CD4-positive, alpha-beta T cell (primary cell): ENCODE data around the gene PTPRM. TPM values are rescaled to one million over a fixed set of nuclear protein-coding genes. Genes with fewer than 3 reads are reported as not detected.

Experiments
- ATAC-seq: fragments of 200-7000 bp; cut with Tn5 transposase; one replicate; pipeline ENCODE4 v1.10.0; 2022; ENCODE audit warnings: mild to moderate bottlenecking; ENCODE audit not compliant: poor library complexity
- CTCF ChIA-PET: fragments of 350-600 bp; sonication (Branson Sonifier 250); formaldehyde crosslinking; loops from one replicate; lab custom pipeline; 2021; ENCODE audit warnings: antibody characterized with exemption, inconsistent platforms; lab: Charles Lee
- POLR2A ChIA-PET: fragments of 350-600 bp; sonication (Branson Sonifier 250); formaldehyde crosslinking; loops from one replicate; lab custom pipeline; 2021; ENCODE audit warnings: antibody characterized with exemption, inconsistent platforms; lab: Charles Lee
- DNase-seq, 14 experiments: peaks; one replicate each; pipeline ENCODE4 v3.0.0-alpha.2; 2013 to 2020; ENCODE audit warnings: mixed read lengths in 2 of 14
- H3K27ac ChIP-seq, 2 donors: one replicate each; pipeline versions ENCODE4 v1.5.1 to v1.7.0; 2013; ENCODE audit warnings: low read length in 2 of 2, low read depth in 1 of 2, mild to moderate bottlenecking in 1 of 2
- H3K27me3 ChIP-seq, 2 experiments: 1 replicate in 1 of 2; 2 replicates in 1 of 2; pipeline versions ENCODE4 v1.6.1 to v1.7.0; 2013; ENCODE audit warnings: low read length in 2 of 2, control low read depth in 1 of 2, mild to moderate bottlenecking in 1 of 2, moderate library complexity in 1 of 2; ENCODE audit not compliant: insufficient read depth in 2 of 2, control insufficient read depth in 1 of 2
- H3K36me3 ChIP-seq: one replicate; pipeline ENCODE4 v1.6.1; 2013; ENCODE audit warnings: low read length, control low read depth; ENCODE audit not compliant: insufficient read depth
- H3K4me1 ChIP-seq: one replicate; pipeline ENCODE4 v1.6.1; 2013; ENCODE audit warnings: low read length, control low read depth; ENCODE audit not compliant: insufficient read depth
- H3K4me3 ChIP-seq: one replicate; pipeline ENCODE4 v1.5.1; 2013; ENCODE audit warnings: mild to moderate bottlenecking, low read length, moderate library complexity
- H3K9me3 ChIP-seq, 2 experiments: 1 replicate in 1 of 2; 2 replicates in 1 of 2; pipeline versions ENCODE4 v1.6.1 to v1.7.0; 2013; ENCODE audit warnings: low read length in 2 of 2, mild to moderate bottlenecking in 2 of 2, control low read depth in 1 of 2, moderate library complexity in 1 of 2; ENCODE audit not compliant: control insufficient read depth in 1 of 2, insufficient read depth in 1 of 2
- H3K27ac Mint-ChIP-seq: one replicate; pipeline ENCODE4 v1.8.0; 2020; ENCODE audit warnings: mixed read lengths
- H3K27me3 Mint-ChIP-seq: one replicate; pipeline ENCODE4 v1.8.0; 2021; ENCODE audit warnings: mixed read lengths
- H3K36me3 Mint-ChIP-seq: one replicate; pipeline ENCODE4 v1.8.0; 2021; ENCODE audit warnings: low read depth, mixed read lengths
- H3K4me1 Mint-ChIP-seq: one replicate; pipeline ENCODE4 v1.8.0; 2021; ENCODE audit warnings: low read depth, mixed read lengths
- H3K4me3 Mint-ChIP-seq: one replicate; pipeline ENCODE4 v1.8.0; 2020; ENCODE audit warnings: mild to moderate bottlenecking, mixed read lengths
- H3K9me3 Mint-ChIP-seq: one replicate; pipeline ENCODE4 v1.8.0; 2020; ENCODE audit warnings: mixed read lengths
- intact Hi-C, 2 experiments: fragments of 100-400 bp; cut with DNase I in 1 of 2; cut with micrococcal nuclease in 1 of 2; formaldehyde crosslinking; loops; one replicate each; pipeline versions ENCODE4 v1.15.1 to v1.9.0; 2023 to 2025; cut with DNase I, micrococcal nuclease
- total RNA-seq, 174 experiments: library from RNA in 2 of 174; stranded (reverse) in 2 of 174; gene quantifications; one replicate each; pipeline ENCODE4 v1.2.3 and lab custom pipeline; 2021 to 2026
- TF ChIP-seq, protein P1 (sequence below): fragments of 200-600 bp; IDR thresholded peaks from one replicate; pipeline ENCODE4 v1.8.0; 2022; ENCODE audit warnings: antibody characterized with exemption, mild to moderate bottlenecking

Gene PTPRM
- total RNA-seq, 2 experiments from 2014 or later, result 21.7 to 21.9 TPM

DNA sequence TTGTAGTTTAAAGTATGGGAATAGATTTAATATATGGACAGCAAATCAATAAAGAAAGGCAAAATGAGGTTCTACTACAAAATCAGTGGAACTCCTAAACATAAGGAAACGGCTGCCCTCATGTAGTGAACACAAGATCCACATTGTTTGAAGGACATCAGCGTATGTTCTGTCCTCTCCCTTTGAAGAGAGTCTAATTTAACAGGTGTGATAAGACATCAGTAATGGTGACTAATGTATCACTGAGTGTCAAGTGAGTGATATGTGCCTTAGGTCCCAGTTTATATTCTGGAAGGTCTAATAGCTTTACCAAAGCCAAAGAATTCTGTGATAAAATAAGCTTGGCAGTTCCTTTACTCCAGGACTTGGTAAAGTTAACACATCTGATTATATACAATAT, 248.7 kb downstream of the PTPRM start:
- POLR2A ChIA-PET, result no interaction called here
- Mint-ChIP-seq H3K4me1 (no peaks in the 10 kb centered on the region), H3K36me3 (no peaks in the 10 kb centered on the region), H3K27ac (no peak overlapping the region), H3K9me3 (peaks cover 7% of the 10 kb centered on the region), H3K27me3 (no peaks in the 10 kb centered on the region), H3K4me3 (no peak overlapping the region)
- DNase-seq (no peak), ATAC-seq (no peak)
- no peaks in the 10 kb centered on the region for H3K4me1 ChIP-seq
- no peak overlapping the region for H3K4me3 ChIP-seq
- CTCF ChIA-PET, result no interaction called here
- intact Hi-C loops, result no loop called here
- peaks cover 10 to 14% of the 10 kb centered on the region in 2 experiments for H3K9me3 ChIP-seq
- H3K27ac ChIP-seq, result no peak overlapping the region
- no peaks in the 10 kb centered on the region for H3K36me3 ChIP-seq
- TF ChIP-seq, protein P1, sequence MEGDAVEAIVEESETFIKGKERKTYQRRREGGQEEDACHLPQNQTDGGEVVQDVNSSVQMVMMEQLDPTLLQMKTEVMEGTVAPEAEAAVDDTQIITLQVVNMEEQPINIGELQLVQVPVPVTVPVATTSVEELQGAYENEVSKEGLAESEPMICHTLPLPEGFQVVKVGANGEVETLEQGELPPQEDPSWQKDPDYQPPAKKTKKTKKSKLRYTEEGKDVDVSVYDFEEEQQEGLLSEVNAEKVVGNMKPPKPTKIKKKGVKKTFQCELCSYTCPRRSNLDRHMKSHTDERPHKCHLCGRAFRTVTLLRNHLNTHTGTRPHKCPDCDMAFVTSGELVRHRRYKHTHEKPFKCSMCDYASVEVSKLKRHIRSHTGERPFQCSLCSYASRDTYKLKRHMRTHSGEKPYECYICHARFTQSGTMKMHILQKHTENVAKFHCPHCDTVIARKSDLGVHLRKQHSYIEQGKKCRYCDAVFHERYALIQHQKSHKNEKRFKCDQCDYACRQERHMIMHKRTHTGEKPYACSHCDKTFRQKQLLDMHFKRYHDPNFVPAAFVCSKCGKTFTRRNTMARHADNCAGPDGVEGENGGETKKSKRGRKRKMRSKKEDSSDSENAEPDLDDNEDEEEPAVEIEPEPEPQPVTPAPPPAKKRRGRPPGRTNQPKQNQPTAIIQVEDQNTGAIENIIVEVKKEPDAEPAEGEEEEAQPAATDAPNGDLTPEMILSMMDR, result no peak
- H3K27me3 ChIP-seq, result no peaks in the 10 kb centered on the region

DNA sequence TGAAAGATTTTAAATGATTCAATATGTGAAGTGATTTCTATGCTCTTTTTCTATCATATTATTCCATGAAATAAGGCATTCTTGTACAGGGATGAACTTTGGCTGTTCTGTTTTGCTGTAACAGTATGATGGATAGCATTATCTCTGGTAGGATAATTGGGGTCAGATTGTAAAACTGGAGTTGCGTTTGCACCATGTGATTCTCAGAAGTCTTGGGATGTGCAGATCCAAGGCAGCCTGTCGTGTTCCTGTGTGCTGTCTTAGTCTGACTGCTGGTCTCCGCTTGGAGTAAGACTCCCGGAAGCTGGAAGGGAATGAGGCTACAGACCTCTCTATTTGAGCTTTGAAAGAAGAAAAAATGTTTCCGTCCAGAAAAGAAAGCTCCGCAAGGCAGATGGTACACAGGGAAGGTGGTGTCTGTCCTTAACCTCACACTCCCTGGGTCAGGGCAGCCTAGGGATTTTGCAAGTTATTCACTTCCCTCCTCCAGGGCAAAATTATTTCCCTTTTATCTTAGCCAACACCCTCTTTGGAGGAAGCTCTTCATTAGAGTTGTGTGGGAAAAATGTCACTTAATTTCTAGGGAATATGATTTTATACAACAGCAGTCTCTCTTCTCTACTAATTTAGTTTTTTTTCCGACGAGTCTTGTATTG, 250.6 kb downstream of the PTPRM start:
- peaks cover 11 to 14% of the 10 kb centered on the region in 2 experiments for H3K9me3 ChIP-seq
- Mint-ChIP-seq H3K27ac (no peak overlapping the region), H3K36me3 (no peaks in the 10 kb centered on the region), H3K9me3 (peaks cover 7% of the 10 kb centered on the region), H3K4me1 (no peaks in the 10 kb centered on the region), H3K27me3 (no peaks in the 10 kb centered on the region), H3K4me3 (no peak overlapping the region)
- DNase-seq, result no peak
- no peak overlapping the region for H3K27ac ChIP-seq
- ChIA-PET CTCF (no interaction called here), POLR2A (no interaction called here)
- TF ChIP-seq, protein P1, result no peak
- H3K27me3 ChIP-seq, result no peaks in the 10 kb centered on the region
- ATAC-seq, result no peak
- no peaks in the 10 kb centered on the region for H3K4me1 ChIP-seq
- H3K36me3 ChIP-seq, result no peaks in the 10 kb centered on the region
- H3K4me3 ChIP-seq, result no peak overlapping the region
- intact Hi-C loops, result no loop called here

DNA sequence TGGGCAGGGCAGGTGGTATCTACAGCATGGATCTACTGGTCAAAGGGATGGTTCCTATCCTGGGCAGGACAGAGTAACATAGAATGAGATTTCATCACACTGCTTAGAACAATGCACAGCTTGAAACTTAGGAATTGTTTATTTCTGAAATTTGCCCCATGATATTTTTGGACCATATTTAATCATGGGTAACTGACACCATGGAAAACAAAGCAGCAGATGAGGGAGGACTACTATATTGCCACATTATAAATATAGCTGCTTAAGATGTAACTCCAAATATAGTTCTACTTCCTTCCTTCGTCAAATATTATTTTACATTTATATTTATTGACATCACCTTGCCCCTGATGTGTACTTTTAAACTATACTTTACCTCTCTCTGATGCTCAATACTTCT, 254.7 kb downstream of the PTPRM start:
- no peaks in the 10 kb centered on the region for H3K36me3 ChIP-seq
- Mint-ChIP-seq H3K27me3 (no peaks in the 10 kb centered on the region), H3K27ac (no peak overlapping the region), H3K36me3 (no peaks in the 10 kb centered on the region), H3K9me3 (no peaks in the 10 kb centered on the region), H3K4me3 (no peak overlapping the region), H3K4me1 (peaks cover 8% of the 10 kb centered on the region)
- no peak overlapping the region for H3K4me3 ChIP-seq
- ATAC-seq (no peak), DNase-seq (no peak)
- intact Hi-C loops, result no loop called here
- no peaks in the 10 kb centered on the region for H3K4me1 ChIP-seq
- no peak overlapping the region for H3K27ac ChIP-seq
- peaks cover 0 to 10% of the 10 kb centered on the region in 2 experiments for H3K9me3 ChIP-seq
- ChIA-PET POLR2A (no interaction called here), CTCF (no interaction called here)
- H3K27me3 ChIP-seq, result no peaks in the 10 kb centered on the region
- TF ChIP-seq, protein P1, result no peak
